ENCODE measurements around the gene CLEC18A.
"Not testable (repeated sequence)": the region's sequence is repeated elsewhere in the genome, so short reads cannot be mapped to it uniquely, and the experiment has no call there.

Gene CLEC18A

DNA sequence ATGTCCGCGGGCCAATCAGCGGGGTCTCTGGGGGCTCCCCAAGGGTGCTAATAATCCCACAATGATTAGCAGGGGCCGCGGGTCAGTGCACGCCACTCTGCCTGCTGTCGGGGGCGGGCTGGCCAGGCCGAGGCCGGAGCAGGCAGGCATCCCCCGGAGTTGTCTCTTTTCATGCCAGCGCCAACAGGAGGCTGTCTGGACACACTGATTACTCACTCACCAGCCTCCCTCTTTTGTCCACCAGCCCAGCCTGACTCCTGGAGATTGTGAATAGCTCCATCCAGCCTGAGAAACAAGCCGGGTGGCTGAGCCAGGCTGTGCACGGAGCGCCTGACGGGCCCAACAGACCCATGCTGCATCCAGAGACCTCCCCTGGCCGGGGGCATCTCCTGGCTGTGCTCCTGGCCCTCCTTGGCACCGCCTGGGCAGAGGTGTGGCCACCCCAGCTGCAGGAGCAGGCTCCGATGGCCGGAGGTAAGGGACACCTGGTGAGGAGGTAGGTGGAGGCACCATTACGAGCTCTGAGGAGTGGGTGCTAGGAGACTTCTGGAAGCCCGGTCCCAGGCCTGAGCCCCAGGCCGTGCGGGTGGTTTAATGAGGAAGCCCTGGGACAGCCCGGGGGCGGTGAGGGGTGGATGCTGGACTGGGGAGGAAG, at the start of gene CLEC18A:
TSS of gene CLEC18A (plus strand) at position 318 of the 655 bp plus-strand sequence. CDS start at position 351, 33 bp downstream.
- CTCF ChIA-PET; POLR2A ChIA-PET; DNase-seq (ENCODE audit: low read depth, low spot score); H3K4me3 ChIP-seq (ENCODE audit: low read depth, low read length): not testable (repeated sequence)

DNA sequence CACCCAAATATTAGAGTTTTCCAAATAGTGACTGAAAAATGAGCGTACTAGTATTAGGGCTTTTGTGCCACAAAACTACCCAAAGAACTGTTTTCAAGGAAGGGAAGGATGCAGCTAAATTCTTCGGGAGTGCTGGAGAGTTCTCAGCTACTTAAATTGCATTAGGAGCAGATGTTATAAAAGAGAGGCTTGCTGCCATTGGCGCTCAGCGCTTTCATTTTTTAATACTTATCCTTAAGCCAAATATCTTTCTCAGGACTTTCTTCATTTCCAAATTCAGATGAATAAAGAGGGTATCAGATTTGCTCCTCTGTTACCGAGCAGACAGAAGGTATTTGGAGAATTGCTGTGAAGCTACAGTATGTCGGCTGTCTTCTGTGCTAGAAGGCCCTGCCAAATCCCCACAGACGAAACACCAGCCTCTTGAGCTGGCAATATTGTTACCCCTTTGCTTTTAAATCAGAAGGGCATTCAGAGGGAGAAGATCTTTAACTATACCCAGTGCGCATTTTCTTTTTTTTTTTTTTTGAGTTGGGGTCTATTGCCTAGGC, 47.2 kb upstream of the CLEC18A start:
- ChIA-PET CTCF (interaction anchor here (0.9 to 7.0 kb wide), 2 partner anchors 14 to 26 kb away, joined by 4 to 50 read pairs; no protein-coding TSS in a partner anchor), POLR2A (no interaction called here)
- TF ChIP-seq, protein P1, sequence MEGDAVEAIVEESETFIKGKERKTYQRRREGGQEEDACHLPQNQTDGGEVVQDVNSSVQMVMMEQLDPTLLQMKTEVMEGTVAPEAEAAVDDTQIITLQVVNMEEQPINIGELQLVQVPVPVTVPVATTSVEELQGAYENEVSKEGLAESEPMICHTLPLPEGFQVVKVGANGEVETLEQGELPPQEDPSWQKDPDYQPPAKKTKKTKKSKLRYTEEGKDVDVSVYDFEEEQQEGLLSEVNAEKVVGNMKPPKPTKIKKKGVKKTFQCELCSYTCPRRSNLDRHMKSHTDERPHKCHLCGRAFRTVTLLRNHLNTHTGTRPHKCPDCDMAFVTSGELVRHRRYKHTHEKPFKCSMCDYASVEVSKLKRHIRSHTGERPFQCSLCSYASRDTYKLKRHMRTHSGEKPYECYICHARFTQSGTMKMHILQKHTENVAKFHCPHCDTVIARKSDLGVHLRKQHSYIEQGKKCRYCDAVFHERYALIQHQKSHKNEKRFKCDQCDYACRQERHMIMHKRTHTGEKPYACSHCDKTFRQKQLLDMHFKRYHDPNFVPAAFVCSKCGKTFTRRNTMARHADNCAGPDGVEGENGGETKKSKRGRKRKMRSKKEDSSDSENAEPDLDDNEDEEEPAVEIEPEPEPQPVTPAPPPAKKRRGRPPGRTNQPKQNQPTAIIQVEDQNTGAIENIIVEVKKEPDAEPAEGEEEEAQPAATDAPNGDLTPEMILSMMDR (IDR thresholded peaks at IDR 0.05; ENCODE audit: insufficient read depth, low read length, missing control alignments) = no peak
- H3K4me3 ChIP-seq (ENCODE audit: low read depth, low read length) = no peak overlapping the region
- DNase-seq (ENCODE audit: low read depth, low spot score) = no peak

GRCh38 chr16:69904495-69905170, 46.5 kb upstream of the CLEC18A start:
- CTCF ChIA-PET = interaction anchor here (0.9 to 7.0 kb wide), 3 partner anchors 9 to 25 kb away, joined by 4 to 50 read pairs (median 6); no protein-coding TSS in a partner anchor
- DNase-seq (ENCODE audit: low read depth, low spot score) = no peak
- TF ChIP-seq, protein P1 (IDR thresholded peaks at IDR 0.05; ENCODE audit: insufficient read depth, low read length, missing control alignments) = no peak
- POLR2A ChIA-PET = no interaction called here
- no peak overlapping the region for H3K4me3 ChIP-seq (ENCODE audit: low read depth, low read length)

DNA sequence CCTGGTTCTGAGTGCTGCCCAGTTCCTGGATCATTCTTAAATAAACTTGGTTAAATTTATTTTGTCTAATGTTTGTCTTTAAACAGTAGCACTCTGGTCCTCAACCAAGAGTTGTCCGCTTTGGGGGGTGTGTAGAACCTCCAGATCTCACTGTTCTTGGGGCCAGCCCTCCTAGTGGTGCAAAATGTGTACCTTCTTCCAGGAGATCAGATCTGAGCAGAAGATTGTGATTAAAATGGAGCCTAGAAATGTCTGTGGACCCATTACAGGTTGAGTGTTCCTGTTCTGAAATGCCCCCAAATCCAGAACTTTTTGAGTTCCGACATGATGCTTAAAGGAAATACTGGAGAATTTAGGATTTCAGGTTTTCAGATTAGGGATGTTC, 46.0 kb upstream of the CLEC18A start:
- no peak overlapping the region for H3K4me3 ChIP-seq (ENCODE audit: low read depth, low read length)
- TF ChIP-seq, protein P1 (IDR thresholded peaks at IDR 0.05; ENCODE audit: insufficient read depth, low read length, missing control alignments) = no peak
- DNase-seq (ENCODE audit: low read depth, low spot score) = no peak
- POLR2A ChIA-PET = no interaction called here
- CTCF ChIA-PET = interaction anchor here (1.7 to 7.0 kb wide), 3 partner anchors 9 to 109 kb away, joined by 6 to 50 read pairs (median 13); no protein-coding TSS in a partner anchor

DNA sequence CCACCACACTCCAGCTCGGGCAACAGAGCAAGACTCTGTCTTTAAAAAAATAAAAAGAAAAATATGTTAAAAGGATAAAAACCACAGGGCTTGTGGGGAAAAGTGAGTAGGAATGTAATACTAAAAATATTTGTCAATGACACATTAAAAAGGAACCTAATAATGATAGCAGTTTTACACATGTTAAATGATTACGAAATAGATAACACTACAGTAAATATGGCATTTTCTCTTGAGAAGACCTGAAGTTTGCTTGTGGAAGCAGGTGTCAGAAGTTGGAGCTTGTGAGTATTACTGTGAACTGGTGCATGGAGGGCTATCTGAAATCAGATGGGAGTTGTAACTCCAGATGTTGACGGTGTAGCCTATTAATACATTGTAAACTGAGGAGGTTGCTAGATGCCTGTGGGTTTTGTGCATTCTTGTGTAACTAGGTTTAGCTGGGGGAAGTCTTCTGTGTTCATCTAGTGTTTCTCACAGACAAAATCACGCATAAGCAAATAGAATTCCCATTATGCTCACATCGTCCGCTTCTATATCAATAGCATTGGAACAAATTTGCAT, 44.2 kb upstream of the CLEC18A start:
- no peak overlapping the region for H3K4me3 ChIP-seq (ENCODE audit: low read depth, low read length)
- TF ChIP-seq, protein P1 (IDR thresholded peaks at IDR 0.05; ENCODE audit: insufficient read depth, low read length, missing control alignments) = no peak
- CTCF ChIA-PET = interaction anchor here (0.8 to 7.0 kb wide), 3 partner anchors 23 to 153 kb away, joined by 3 to 50 read pairs (median 13); no protein-coding TSS in a partner anchor
- POLR2A ChIA-PET = interaction anchor here (0.6 to 0.8 kb wide), 2 partner anchors 18 to 56 kb away, joined by 3 to 5 read pairs; no protein-coding TSS in a partner anchor
- DNase-seq (ENCODE audit: low read depth, low spot score) = peak; percentile 59

- DNase-seq (ENCODE audit: low read depth, low spot score) = no peak
- ChIA-PET CTCF (interaction anchor here (1.6 to 7.0 kb wide), 3 partner anchors 8 to 112 kb away, joined by 6 to 50 read pairs (median 13); no protein-coding TSS in a partner anchor), POLR2A (no interaction called here)
- H3K4me3 ChIP-seq (ENCODE audit: low read depth, low read length) = no peak overlapping the region
- TF ChIP-seq, protein P1 (IDR thresholded peaks at IDR 0.05; ENCODE audit: insufficient read depth, low read length, missing control alignments) = no peak
Measured at GRCh38 chr16:69909043-69909442, 42.1 kb upstream of the CLEC18A start.
